Stimulated activated CD4-positive, alpha-beta T cell treated with anti-CD3 and anti-CD28 coated beads, Interleukin-1b, Interleukin-23, amount 100 ng/mL, for 4 hours (primary cell): ENCODE measurements around the gene ARL14.
A peak's percentile ranks its signal among the peaks of the same experiment; 100 is the strongest.
"Not testable (repeated sequence)": the region's sequence is repeated elsewhere in the genome, so short reads cannot be mapped to it uniquely, and the experiment has no call there.

ENCODE experiments used
- DNase-seq, 2 donors: peaks; one replicate each; pipeline ENCODE4 v3.0.0-alpha.2; 2020; ENCODE audit warnings: low read depth in 2 of 2

Gene ARL14

GRCh38 chr3:160677459-160677881, 510 bp downstream of the ARL14 start:
- DNase-seq, result no peak

- DNase-seq, result no peak
Measured at GRCh38 chr3:160678292-160678842, 1.4 kb downstream of the ARL14 start.

DNA sequence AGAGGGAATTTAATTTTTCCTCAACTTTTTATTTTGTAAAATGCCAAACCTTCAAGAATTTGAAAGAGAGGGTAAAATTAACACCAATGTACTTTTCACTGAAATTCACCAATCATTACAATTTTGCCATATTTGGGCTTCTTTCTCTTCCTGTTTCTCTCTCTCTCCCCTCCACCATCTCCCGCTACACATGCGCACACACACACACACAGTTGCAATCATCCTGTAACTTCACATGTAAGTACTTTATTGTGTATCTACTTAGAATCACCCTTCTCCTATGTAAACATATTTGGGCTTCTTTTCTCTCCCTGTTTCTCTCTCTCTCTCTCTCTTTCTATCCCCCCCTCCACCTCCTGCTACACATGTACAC, 7.4 kb downstream of the ARL14 start:
- no peak for DNase-seq

- DNase-seq, result no peak
Measured at GRCh38 chr3:160685144-160685766, 8.3 kb downstream of the ARL14 start.

DNA sequence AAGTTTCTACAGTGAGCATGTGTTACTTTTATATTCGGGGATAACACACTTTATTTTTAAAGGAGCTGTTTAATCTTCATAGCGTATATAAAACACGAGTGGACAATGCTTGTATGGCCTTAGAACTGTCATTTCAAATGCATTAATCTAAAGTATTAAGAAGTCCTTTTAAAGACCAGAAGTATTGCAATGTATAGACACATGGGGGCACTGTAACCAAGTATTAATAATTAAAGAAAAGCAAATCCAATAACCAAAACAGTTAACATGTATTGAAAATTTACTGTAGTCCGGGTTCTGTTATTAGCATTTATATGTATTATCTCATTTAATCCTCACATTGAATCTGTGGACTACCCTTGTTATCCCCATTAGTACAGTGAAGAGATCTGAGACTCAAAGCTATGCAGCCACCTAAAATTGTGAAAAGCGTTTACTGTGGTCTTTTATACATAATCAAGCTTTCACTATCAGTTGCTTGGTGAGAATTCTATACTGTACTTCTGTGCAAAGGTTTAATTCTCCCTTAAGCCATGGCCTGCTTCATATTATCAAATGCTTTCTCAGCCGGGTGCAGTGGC, 10.1 kb downstream of the ARL14 start:
- no peak for DNase-seq

DNA sequence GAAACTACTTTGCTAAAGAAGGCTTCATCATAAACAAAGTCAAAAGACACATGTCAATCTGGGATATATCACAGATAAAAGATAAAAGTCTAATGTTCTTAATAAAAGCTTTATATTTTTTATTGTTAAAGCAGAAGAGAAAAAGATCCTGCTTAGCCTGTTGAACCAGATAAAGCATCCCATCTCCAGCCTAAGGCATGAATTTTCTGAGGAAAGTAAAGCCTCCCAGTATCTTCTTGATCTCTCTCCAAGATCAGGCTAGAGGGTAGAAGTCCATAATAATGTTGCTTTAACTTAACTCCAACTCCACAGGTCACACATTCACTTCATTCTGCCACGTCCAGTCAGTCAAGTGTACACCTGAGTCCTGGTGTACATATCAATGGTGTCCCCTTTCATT, 14.2 kb downstream of the ARL14 start:
- no peak for DNase-seq

DNA sequence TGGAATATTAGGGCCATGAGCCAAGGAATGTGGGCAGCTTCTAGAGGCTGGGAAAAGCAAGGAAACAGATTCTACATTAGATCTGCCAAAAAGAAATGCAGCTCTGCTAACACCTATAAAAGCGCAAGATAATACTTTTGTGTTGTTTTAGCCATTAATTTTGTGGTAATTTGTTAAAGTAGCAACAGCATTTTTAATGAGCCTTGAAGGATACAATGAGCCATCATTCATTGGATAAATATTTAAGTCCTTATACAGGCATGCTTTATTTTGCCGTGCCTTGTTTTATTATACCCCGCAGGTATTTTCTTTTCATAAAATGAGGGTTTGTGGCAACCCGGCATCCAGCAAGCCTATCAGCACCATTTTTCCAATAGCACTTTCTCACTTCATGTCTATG, 15.0 kb downstream of the ARL14 start:
- no peak for DNase-seq

DNA sequence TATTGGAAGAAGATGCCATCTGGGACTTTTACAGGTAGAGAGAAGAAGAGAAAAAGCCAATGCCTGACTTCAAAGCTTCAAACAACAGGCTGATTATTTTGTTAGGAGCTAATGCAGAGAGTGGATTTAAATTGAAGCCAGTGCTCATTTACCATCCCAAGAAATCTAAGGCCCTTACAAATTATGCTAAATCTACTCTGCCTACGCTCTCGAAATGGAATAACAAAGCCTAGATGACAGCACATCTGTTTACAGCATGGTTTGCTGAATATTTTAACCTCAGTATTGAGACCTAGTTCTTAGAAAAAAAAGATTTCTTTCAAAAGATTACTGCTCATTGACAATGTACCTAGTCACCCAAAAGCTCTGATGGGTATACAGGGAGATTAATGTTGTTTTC, 16.2 kb downstream of the ARL14 start:
- DNase-seq, result no peak

GRCh38 chr3:160694345-160694744, 17.4 kb downstream of the ARL14 start:
- DNase-seq, result no peak

GRCh38 chr3:160695003-160695402, 18.0 kb downstream of the ARL14 start:
- DNase-seq, result no peak

- DNase-seq, result no peak
Measured at GRCh38 chr3:160695915-160696327, 19.0 kb downstream of the ARL14 start.

GRCh38 chr3:160697637-160698380, 20.8 kb downstream of the ARL14 start:
- DNase-seq, result no peak

DNA sequence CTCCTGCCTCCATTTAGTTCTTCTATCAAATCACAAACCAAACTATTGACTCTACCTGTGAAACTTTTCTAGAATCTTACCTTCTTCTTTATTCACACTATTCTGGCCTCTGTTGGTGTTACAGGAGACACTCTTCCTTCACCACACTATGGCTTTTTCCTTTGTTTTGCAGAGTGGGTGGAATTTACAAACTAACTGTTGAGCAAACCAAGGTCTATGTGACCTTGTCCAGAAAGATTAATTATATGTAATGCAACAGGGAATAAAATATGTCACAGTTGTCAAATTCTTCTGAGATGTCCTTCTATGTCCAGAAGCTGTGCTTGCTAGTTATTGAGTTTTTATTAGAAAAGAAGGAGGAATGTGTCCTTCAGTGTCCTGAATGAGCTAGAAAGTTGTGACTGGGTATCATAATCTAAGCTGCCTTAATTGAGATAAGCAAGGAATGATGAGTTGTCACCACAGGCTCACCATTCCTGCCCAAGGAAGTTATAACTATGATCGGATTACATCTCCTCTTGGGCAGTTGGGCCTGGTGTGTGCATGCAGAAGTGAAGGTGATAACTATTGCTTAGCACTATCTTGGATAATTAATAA, 21.7 kb downstream of the ARL14 start:
- DNase-seq, result no peak

DNA sequence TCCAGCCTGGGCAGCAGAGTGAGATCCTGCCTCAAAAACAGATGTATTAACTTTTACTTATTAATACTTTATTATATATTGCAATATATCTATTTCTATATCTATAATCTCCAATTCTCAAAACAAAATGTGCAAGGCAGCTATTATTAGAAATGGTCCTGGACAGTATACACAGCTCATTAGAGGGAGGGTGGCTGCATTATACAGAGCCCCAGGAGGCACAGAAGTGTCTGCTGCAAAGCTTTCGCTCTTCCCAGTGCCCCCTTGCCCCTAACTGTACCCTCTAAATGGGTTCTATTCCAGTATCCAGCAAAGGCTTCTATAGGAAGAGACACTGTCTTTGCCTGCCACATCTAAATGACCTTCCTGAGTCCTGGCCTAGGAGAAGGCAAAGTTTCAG, 24.5 kb downstream of the ARL14 start:
- no peak for DNase-seq

DNA sequence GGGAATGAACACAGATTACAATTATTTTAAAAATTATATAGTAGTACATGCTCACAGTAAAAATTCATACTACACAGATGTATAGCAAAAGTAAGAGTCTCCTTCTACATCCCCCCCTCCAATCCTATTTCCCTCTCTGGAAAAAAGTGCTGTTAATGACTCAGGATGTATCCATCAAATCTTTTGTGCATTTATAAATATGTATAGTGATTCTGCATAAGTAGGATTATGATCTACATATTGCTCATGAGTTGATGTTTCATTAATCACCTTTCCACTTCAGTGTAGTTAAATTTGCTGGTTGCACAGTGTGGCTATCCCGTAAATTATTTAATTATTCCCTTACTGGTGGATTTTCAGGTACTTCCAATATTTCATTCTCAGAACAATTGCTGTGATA, 25.3 kb downstream of the ARL14 start:
- no peak for DNase-seq

DNA sequence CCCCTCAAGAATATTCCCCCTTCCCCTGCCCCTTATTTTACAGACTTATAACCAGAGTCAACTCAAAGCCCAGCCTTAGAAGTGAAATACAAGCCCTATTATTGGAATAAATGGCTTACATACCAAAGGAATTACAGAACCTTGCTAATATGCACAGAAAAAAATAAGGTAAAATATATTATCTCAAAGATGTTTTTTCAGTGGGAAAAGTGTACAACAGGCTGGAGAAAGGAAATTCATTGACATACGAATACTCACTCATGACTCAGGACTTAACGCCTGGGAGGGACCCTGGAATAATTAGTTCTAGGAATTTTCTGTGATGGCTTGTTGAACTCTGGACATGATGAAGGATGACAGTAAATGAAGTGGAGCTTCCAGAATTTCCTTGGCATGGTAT, 27.0 kb downstream of the ARL14 start:
- no peak for DNase-seq

DNA sequence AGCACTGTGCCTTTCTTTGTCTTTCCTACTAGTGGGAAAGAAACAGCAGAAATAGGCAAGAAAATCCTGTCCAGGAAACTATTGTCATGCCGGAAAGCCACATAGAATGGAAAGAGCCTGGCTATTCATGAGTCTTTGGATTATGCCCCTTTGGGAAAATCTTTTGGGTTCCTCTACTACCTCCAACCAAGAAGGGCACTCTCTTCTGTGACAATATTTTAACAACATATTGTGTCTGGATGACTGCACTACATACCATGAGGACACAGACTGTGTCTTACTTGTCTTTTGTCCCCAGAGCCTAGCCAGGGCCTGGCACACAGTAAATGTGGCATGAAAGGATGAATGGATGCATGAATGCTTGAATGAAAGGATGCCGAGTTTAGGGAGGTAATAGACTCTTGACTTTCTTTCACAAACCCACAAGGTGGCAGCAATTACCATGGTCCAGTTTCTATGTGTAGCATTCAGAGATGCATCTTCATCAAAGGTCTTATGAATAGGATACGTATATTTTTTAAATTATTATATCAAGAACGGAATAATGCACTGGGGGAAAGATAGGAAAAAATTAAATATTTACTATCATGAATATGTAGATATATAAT, 30.3 kb downstream of the ARL14 start:
- DNase-seq, result peak in 1 of 2 donors; percentile 10

- DNase-seq, result no peak
Measured at GRCh38 chr3:160709477-160710182, 32.7 kb downstream of the ARL14 start.

DNA sequence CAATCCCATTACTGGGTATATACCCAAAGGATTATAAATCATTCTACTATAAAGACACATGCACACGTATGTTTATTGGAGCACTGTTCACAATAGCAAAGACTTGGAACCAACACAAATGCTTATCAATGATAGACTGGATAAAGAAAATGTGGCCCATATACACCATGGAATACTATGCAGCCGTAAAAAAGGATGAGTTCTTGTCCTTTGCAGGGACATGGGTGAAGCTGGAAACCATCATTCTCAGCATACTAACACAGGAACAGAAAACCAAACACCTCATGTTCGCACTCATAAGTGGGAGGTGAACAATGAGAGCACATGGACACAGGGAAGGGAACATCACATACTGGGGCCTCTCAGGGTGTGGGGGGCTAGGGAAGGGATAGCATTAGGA, 36.2 kb downstream of the ARL14 start:
- not testable (repeated sequence) for DNase-seq

DNA sequence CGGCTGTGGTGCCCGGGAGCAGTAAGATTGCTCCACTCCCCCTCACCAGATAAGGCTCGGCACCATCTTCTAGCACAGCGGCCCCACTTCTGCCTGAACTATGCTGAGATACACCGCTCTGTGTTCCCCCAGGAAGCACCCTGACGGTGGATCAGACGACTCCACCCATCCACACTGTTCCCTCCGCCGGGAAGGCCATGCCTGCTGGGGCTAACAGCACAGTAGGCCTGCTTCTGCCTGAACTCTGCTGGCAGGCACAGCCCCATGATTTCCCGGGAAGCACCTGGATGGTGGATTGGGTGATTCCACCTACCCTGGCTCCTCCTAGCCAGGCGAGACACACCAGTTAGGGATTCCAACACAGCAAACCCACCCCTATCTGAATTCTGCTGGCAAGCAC, 42.8 kb downstream of the ARL14 start:
- DNase-seq, result no peak

- no peak for DNase-seq
Measured at GRCh38 chr3:160720123-160720746, 43.3 kb downstream of the ARL14 start.
